Activated CD4-positive, alpha-beta T cell treated with anti-CD3 and anti-CD28 coated beads for 36 hours (primary cell): Measurements from ENCODE around the gene SLC38A1. TPM values are rescaled to one million over a fixed set of nuclear protein-coding genes. Genes with fewer than 3 reads are reported as not detected.

ENCODE experiments used
- ATAC-seq: fragments of 200-7000 bp; cut with Tn5 transposase; one replicate; pipeline ENCODE4 v1.10.0; 2021; ENCODE audit warnings: mild to moderate bottlenecking, moderate library complexity
- CTCF ChIA-PET: fragments of 350-600 bp; sonication (Branson Sonifier 250); formaldehyde crosslinking; loops from one replicate; lab custom pipeline; 2021; ENCODE audit warnings: antibody characterized with exemption; lab: Charles Lee
- POLR2A ChIA-PET: fragments of 350-600 bp; sonication (Branson Sonifier 250); formaldehyde crosslinking; loops from one replicate; lab custom pipeline; 2021; ENCODE audit warnings: antibody characterized with exemption, inconsistent platforms; lab: Charles Lee
- DNase-seq: peaks from one replicate; pipeline ENCODE4 v3.0.0-alpha.2; 2020
- H3K27ac Mint-ChIP-seq: one replicate; pipeline ENCODE4 v1.8.0; 2021; ENCODE audit warnings: mixed read lengths
- H3K27me3 Mint-ChIP-seq: one replicate; pipeline ENCODE4 v1.8.0; 2021; ENCODE audit warnings: mixed read lengths
- H3K36me3 Mint-ChIP-seq: one replicate; pipeline ENCODE4 v1.8.0; 2021; ENCODE audit warnings: low read depth, mixed read lengths
- H3K4me1 Mint-ChIP-seq: one replicate; pipeline ENCODE4 v1.8.0; 2021; ENCODE audit warnings: mixed read lengths
- H3K4me3 Mint-ChIP-seq: one replicate; pipeline ENCODE4 v1.8.0; 2021; ENCODE audit warnings: mild to moderate bottlenecking, moderate library complexity, mixed read lengths
- H3K9me3 Mint-ChIP-seq: one replicate; pipeline ENCODE4 v1.8.0; 2021; ENCODE audit warnings: low read depth, mixed read lengths
- intact Hi-C, 2 experiments: fragments of 100-400 bp; cut with DNase I in 1 of 2; cut with micrococcal nuclease in 1 of 2; formaldehyde crosslinking; loops; one replicate each; pipeline versions ENCODE4 v1.14.2 to v1.15.1; 2022 to 2024; cut with DNase I, micrococcal nuclease
- total RNA-seq, 2 experiments: library from RNA; stranded (reverse); gene quantifications; one replicate each; pipeline ENCODE4 v1.2.3, GENCODE V29; 2021

SLC38A1 gene
- total RNA-seq, 2 experiments from 2014 or later = 167 to 180 TPM

- H3K27ac Mint-ChIP-seq = peak overlapping the region; percentile 88
- ChIA-PET POLR2A (interaction anchor here (1.1 to 4.7 kb wide), 2 partner anchors 12 to 50 kb away, joined by 3 to 88 read pairs; partner anchors contain the start of gene SLC38A1), CTCF (interaction anchor here (1.0 kb wide), 1 partner anchor 11 kb away, joined by 3 read pairs; no protein-coding TSS in a partner anchor)
- intact Hi-C loops = loop anchor here (1.0 to 10.0 kb wide), 13 partner anchors 9 to 1888 kb away; partner anchors contain the start of genes ARID2 (in 2 of the 2), RPAP3 (in 2 of the 2), SCAF11 (in 1 of the 2) and SENP1 (in 1 of the 2)
- DNase-seq (no peak), ATAC-seq (peak; percentile 9)
- no peaks in the 10 kb centered on the region for H3K27me3 Mint-ChIP-seq
- peak overlapping the region; percentile 37 for H3K4me3 Mint-ChIP-seq
- peaks cover 84% of the 10 kb centered on the region for H3K36me3 Mint-ChIP-seq
- peaks cover 2% of the 10 kb centered on the region for H3K9me3 Mint-ChIP-seq
- peaks cover 94% of the 10 kb centered on the region for H3K4me1 Mint-ChIP-seq
Measured at GRCh38 chr12:46219132-46219876, 49.5 kb downstream of the SLC38A1 start.

GRCh38 chr12:46218322-46219095, 50.3 kb downstream of the SLC38A1 start:
- CTCF ChIA-PET = interaction anchor here (1.0 to 1.2 kb wide), 3 partner anchors 11 to 64 kb away, joined by 3 to 4 read pairs (median 3); no protein-coding TSS in a partner anchor
- Mint-ChIP-seq H3K9me3 (peaks cover 2% of the 10 kb centered on the region), H3K27ac (peak overlapping the region; percentile 88), H3K27me3 (no peaks in the 10 kb centered on the region), H3K4me3 (peak overlapping the region; percentile 37), H3K36me3 (peaks cover 85% of the 10 kb centered on the region), H3K4me1 (peaks cover 95% of the 10 kb centered on the region)
- ATAC-seq = peak; percentile 5
- intact Hi-C loops = loop anchor here (1.0 to 10.0 kb wide), 15 partner anchors 8 to 1889 kb away; partner anchors contain the start of genes ARID2 (in 2 of the 2), RPAP3 (in 2 of the 2), SCAF11 (in 1 of the 2) and SENP1 (in 1 of the 2)
- peak; percentile 38 for DNase-seq
- POLR2A ChIA-PET = interaction anchor here (1.7 to 4.7 kb wide), 2 partner anchors 48 to 51 kb away, joined by 4 to 88 read pairs; partner anchors contain the start of gene SLC38A1

DNA sequence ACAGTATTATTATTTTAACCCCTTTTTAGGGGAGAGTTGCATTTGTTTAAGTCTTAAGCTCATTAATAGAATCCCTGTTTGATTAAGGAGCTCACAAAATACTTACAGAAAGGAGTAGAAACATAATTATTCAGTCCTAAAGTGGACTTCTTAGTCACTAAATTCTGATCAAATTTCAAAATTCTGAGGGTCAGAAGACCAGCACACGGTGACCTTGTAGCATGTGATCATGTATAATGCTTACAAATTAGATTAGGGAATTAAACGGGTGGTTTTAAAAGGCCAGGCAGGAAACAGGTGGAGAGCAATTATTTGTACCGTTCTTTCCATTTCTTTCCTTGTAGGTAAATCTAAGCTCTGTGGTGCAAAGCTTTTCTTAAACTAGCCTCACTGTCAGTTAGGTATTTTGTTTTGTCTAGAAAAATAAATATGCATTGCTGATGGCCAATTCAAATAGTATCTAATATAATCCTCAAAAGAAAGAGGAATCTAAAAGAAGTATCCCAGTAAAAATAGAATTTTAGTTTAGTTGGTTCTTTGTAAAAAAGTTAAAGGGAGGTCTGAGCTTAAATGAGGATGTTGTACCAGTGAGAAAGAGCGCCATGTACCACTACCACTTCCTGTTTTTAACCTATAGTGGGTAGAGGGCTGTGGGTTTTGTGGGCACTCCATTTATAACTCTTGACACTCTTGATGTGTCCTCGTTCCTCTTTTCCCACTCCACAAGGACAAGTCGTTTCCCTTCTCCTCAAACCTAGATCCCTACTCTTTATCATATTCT, 51.1 kb downstream of the SLC38A1 start:
- peak; percentile 73 for DNase-seq
- CTCF ChIA-PET = interaction anchor here (0.8 to 1.5 kb wide), 6 partner anchors 10 to 63 kb away, joined by 3 to 5 read pairs (median 4); no protein-coding TSS in a partner anchor
- Mint-ChIP-seq H3K4me1 (peaks cover 95% of the 10 kb centered on the region), H3K27me3 (no peaks in the 10 kb centered on the region), H3K9me3 (no peaks in the 10 kb centered on the region), H3K27ac (peak overlapping the region; percentile 88), H3K36me3 (peaks cover 85% of the 10 kb centered on the region), H3K4me3 (peak overlapping the region; percentile 37)
- POLR2A ChIA-PET = interaction anchor here (0.5 to 4.7 kb wide), 5 partner anchors 8 to 1363 kb away, joined by 3 to 88 read pairs (median 4); partner anchors contain the start of gene SLC38A1
- ATAC-seq = no peak
- intact Hi-C loops = loop anchor here (1.0 to 10.0 kb wide), 15 partner anchors 7 to 1890 kb away; partner anchors contain the start of genes ARID2 (in 2 of the 2), RPAP3 (in 2 of the 2), SCAF11 (in 1 of the 2) and SENP1 (in 1 of the 2)

DNA sequence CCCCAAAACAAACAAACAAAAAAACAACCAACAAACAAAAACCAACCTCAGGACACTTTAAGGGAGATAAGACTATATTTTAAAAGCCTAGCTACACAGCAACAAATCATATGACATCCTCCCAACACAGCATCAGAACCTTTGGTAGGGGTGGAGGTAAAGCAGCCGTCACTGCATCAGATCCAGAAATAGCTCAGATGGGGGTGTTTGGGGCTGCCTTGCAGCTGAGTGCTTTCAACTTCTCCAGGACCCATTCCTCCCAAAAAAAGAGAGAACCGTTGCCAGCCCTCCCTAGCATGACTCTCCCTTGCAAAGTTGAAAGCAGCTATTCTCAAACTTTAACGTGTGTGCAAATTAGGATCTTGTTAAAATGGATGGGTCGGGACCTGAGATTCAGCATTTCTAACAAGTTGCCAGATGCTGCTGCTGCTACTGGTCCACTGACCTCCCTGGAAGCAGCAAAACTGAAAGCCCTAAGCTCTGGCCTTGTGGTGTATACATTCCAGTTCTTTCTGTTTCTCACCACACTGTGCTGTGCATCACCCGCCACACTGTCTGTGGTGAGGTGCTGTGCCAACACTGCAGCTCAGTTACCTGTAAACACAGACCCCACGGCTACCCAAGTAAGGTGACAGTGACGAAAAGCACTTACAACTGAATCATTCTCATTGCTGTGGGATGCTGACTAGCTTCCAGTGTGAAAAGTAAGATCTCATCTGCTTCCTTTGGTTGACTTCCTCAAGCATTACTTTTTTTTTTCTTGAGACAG, 54.0 kb downstream of the SLC38A1 start:
- peak overlapping the region; percentile 49 for H3K4me3 Mint-ChIP-seq
- H3K4me1 Mint-ChIP-seq = peaks cover 95% of the 10 kb centered on the region

GRCh38 chr12:46212108-46212982, 56.5 kb downstream of the SLC38A1 start:
- Mint-ChIP-seq H3K4me3 (no peak overlapping the region), H3K27ac (peak overlapping the region; percentile 97), H3K36me3 (peaks cover 78% of the 10 kb centered on the region), H3K4me1 (peaks cover 94% of the 10 kb centered on the region), H3K9me3 (no peaks in the 10 kb centered on the region), H3K27me3 (no peaks in the 10 kb centered on the region)
- ATAC-seq = no peak
- DNase-seq = no peak
- CTCF ChIA-PET = interaction anchor here (0.6 kb wide), 1 partner anchor 54 kb away, joined by 3 read pairs; no protein-coding TSS in a partner anchor
- POLR2A ChIA-PET = interaction anchor here (1.4 kb wide), 1 partner anchor 57 kb away, joined by 3 read pairs; the partner anchor contains the start of gene SLC38A1
- intact Hi-C loops = loop anchor here (10.0 kb wide), 5 partner anchors 342 to 1492 kb away; partner anchors contain the start of genes RPAP3 (in 2 of the 2) and ARID2 (in 1 of the 2)

More for the DNA sequence above, 54.0 kb downstream of the SLC38A1 start:
- Mint-ChIP-seq H3K27me3 (no peaks in the 10 kb centered on the region), H3K9me3 (no peaks in the 10 kb centered on the region), H3K36me3 (peaks cover 82% of the 10 kb centered on the region), H3K27ac (peak overlapping the region; percentile 97)
- intact Hi-C loops = loop anchor here (1.0 to 10.0 kb wide), 16 partner anchors 16 to 1892 kb away; partner anchors contain the start of genes ARID2 (in 2 of the 2), RPAP3 (in 2 of the 2), SCAF11 (in 1 of the 2) and SENP1 (in 1 of the 2)
- ChIA-PET POLR2A (interaction anchor here (0.5 to 4.7 kb wide), 15 partner anchors 16 to 1501 kb away, joined by 3 to 88 read pairs (median 5); partner anchors contain the start of gene SLC38A1), CTCF (interaction anchor here (0.6 to 1.4 kb wide), 8 partner anchors 9 to 522 kb away, joined by 3 to 7 read pairs (median 4); partner anchors contain the start of gene SLC38A1)
- peak; percentile 90 for DNase-seq
- ATAC-seq = peak; percentile 71

GRCh38 chr12:46210873-46211439, 57.9 kb downstream of the SLC38A1 start:
- Mint-ChIP-seq H3K27ac (peak overlapping the region; percentile 97), H3K4me3 (peak overlapping the region; percentile 58), H3K9me3 (no peaks in the 10 kb centered on the region), H3K27me3 (no peaks in the 10 kb centered on the region), H3K4me1 (peaks cover 87% of the 10 kb centered on the region), H3K36me3 (peaks cover 81% of the 10 kb centered on the region)
- ChIA-PET CTCF (interaction anchor here (0.9 kb wide), 1 partner anchor 157 kb away, joined by 3 read pairs; no protein-coding TSS in a partner anchor), POLR2A (no interaction called here)
- DNase-seq = peak; percentile 18
- ATAC-seq = no peak
- intact Hi-C loops = loop anchor here (1.0 to 10.0 kb wide), 14 partner anchors 7 to 1494 kb away; partner anchors contain the start of genes RPAP3 (in 2 of the 2), ARID2 (in 1 of the 2), SCAF11 (in 1 of the 2) and SLC38A1 (in 1 of the 2)

DNA sequence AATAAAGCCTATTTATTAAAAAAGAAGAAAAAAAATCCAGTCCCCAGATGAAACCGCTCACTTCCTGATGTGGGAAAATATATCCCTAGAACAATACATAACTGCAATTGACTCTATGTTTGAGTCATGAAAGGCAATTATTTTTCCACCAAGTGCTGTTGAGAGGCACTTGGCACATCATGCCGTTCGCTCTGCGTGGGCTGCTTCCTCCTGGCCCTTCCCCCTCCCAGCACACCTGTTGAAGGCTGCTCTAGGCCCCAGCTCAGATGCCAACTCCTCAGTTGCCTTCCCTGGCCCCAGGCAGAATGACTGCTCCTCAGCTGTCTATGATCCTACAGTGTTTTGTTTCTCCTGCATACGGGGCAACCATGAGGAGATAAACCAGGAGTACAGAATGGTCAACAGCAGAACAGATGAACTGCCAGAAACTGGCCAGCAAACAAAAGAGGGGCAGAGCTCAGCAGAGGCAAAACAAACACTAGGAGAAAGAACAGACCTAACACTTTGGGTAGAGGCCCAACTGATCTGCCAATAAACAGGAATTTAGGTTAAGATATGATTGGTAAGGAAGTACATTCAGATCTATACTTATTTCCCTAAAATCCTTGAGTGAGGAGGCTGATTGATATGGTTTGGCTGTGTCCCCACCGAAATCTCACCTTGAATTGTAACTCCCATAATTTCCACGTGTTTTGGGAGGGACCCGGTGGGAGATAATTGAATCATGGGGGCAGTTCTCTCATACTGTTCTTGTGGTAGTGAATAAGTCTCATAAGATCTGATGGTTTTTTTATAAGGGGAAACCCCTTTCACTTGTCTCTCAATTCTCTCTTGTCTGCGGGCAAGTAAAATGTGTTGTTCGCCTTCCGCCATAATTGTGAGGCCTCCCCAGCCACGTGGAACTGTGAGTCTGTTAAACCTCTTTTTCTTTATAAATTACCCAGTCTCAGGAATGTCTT, 58.6 kb downstream of the SLC38A1 start:
- no peaks in the 10 kb centered on the region for H3K27me3 Mint-ChIP-seq
- H3K36me3 Mint-ChIP-seq = peaks cover 79% of the 10 kb centered on the region
- ATAC-seq = peak; percentile 71
- intact Hi-C loops = loop anchor here (1.0 to 10.0 kb wide), 14 partner anchors 8 to 1495 kb away; partner anchors contain the start of genes RPAP3 (in 2 of the 2), ARID2 (in 1 of the 2), SCAF11 (in 1 of the 2) and SLC38A1 (in 1 of the 2)
- DNase-seq = peak; percentile 88
- H3K9me3 Mint-ChIP-seq = no peaks in the 10 kb centered on the region
- ChIA-PET CTCF (interaction anchor here (0.6 to 0.9 kb wide), 2 partner anchors 158 to 276 kb away, joined by 3 to 4 read pairs; no protein-coding TSS in a partner anchor), POLR2A (interaction anchor here (0.6 to 2.0 kb wide), 4 partner anchors 56 to 85 kb away, joined by 4 to 9 read pairs (median 4); partner anchors contain the start of gene SLC38A1)
- H3K4me3 Mint-ChIP-seq = peak overlapping the region; percentile 58
- H3K4me1 Mint-ChIP-seq = peaks cover 79% of the 10 kb centered on the region
- H3K27ac Mint-ChIP-seq = peak overlapping the region; percentile 97
